ENCODE measurements around the gene NOTCH1.

DNA sequence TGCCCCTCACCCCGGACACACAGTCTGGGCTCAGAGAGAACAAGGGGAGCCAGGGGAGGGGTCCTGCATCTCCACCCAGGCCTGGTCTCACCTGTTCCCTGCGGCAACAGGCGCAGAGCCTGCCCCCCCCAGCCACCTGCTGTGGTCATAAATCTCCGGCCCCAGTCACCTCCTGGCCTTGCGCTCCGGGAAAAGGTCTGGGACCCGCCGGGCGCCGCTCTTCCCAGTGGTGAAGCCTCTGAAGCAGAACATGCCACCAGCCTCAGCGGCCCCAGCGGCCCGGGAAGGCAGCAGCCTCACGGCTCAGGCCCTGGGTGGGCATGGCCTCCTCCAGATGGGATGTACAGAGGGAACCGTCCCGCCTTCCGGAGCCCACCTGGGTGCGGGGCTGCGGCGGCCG, 20.6 kb downstream of the NOTCH1 start:
- TF ChIP-seq POLR2A (IDR thresholded peaks at IDR 0.05; ENCODE audit: low read length): no peak
- TF ChIP-seq GATA1 (IDR thresholded peaks at IDR 0.05; ENCODE audit: low read depth, low read length): no peak

All from erythroblast (primary cell).